Activated CD4-positive, CD25-positive, alpha-beta regulatory T cell treated with anti-CD3 and anti-CD28 coated beads, Interleukin-2, amount 50 U/mL, for 72 hours (primary cell): ENCODE data around the gene WDR88.
"Not testable (repeated sequence)": the region's sequence is repeated elsewhere in the genome, so short reads cannot be mapped to it uniquely, and the experiment has no call there.

Experiments used
- DNase-seq: peaks from one replicate; pipeline ENCODE4 v3.0.0; 2021

Gene WDR88

DNA sequence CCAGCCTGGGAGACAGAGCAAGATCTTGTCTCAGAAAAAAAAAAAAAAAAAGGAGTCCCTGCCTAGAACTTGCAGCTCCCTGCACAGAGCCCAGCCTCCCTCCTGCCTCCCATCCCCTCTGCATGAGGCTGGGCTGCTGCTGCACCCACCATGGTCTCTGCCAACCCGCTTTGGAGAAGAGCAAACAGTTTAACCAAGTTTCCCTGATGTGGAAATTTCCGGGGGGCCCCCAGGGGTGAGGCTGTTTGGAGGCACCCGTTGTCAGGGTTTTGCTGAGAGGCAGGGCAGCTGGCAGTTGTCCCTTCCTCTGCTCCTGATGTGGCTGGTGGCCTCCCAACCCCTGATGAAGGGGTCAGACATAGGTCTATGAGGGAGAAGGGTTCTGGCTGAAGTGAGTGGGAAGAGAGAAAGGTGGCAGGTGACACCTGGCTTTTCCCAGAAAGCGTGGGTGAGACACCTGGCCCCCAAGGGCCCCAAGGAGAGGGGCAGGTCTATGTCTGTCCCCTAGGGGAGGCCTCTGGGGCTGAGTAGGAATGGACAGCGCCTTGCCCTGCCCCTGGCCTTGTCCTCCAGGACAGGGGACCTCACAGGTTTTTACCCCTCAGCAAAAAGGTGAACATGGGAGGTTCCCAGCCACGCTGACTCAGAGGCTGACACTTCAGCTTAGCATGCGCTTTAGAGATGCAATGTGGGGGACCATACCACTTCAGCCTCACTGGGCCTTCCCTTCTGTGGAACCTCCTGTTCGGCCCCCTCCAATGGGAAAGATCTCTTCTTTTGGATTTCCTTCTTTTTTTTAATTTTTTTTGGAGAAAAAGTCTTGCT lies 67.7 kb downstream of the WDR88 start:
- no peak for DNase-seq

DNA sequence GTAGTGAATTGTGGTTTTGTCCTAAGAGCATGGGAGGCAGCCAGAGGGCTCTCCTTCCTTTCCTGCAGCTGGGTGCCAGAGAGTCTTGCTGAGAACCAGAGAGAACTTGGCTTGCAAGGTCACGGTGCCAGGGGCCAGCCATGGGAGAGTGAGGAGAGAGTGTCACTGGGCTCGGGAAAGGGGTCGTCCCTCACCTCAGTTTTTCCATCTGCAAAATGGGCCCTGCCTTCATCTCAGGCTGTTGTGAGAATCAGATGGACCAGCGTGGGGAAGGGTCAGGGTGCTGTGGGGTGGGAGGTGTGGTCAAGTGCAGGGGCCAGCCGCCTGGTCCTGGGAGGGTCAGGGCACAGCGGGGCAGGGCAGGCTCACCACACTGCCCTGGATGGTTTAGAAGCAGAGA lies 69.6 kb downstream of the WDR88 start:
- DNase-seq: no peak

DNA sequence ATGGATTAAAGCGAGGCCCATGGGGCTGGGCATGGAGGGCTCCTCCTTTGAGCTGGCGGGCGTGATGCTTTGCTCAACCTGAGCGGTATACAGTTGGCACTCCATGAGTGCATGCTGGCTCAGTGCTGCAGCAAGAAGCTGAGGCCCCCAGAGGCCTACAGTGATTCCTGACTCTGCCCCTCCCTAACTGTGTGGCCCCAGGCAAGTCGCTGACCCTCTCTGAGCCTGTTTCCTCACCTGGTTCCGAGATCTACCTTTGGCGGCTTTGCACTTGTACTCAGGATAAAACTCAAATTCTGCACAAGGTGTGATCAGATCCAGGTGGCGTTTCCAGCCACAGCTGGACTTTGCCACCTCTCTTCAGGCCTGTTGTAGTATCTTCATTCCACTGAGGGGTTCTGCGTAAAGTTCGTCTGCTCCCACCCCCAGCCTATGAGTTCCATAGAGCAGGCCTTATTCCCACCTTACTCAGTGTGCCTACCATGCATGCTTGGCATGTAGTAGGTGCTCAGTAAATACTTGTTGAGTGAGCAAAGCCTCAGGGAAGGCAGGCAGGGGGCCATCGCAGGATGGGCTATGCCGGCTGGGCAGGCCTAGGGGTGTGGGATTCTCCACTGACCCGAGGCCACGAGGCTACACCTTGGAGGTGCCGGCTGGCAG lies 70.1 kb downstream of the WDR88 start:
- no peak for DNase-seq

DNA sequence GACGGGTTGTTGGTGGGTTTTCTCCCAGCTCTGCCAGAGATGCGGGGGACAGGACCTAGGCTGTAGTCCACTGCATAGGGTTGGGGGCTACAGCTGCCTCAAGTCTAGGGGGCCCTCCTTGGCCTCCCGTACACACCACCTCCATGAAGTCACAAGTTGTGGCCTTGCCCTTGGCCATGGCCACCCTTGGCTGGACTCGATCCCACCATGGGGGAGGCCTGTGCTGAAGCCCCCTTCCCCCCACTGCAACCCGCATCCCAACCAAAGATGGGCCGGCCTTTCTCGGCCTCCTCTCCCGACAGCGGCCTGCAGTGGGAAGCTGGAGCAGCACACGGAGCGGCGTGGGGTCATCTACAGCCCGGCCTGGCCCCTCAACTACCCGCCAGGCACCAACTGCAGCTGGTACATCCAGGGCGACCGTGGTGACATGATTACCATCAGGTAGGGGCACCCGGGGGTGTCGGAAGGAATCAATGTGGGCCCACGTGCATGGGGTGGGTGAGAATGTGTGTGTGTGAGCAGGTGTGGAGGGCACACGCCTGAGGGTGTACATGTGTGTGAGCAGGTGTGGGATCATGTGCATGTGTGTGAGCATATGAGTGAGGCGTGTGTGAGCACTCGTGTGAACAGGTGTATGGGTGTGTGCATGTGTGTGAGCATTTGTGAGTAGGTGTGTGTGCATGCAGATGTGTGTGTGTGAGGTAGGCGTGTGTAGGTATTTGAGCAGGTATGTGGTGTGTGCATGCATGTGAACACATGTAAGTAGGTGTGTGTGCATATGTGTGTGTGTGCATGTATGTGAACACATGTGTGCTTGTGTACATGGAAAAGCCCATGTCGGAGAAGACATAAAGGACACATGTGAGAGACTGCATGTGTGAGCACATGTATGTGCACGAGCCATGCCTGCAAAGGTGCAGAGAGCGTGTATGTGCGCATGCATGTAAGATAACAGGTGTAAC lies 70.9 kb downstream of the WDR88 start:
- DNase-seq: no peak

DNA sequence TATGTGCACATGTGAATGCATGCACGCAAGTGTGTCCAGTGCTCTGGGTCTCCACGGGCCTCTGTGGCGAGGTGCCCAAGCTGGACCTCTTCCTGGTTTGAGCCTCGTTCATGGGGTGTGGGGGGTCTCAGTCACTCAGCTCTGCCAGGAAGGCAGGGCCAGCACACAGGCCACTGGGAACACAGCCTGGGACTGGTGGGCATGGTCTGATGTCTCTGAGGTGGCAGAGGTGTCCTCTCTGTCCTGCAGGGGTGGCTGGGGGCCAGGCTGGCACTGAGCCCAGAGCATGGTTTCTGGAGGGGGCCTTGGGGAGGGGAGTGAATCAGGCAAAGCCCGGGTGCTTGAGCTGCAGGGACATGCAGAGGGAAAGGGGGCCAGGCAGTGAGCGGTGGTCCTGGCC lies 71.6 kb downstream of the WDR88 start:
- no peak for DNase-seq

DNA sequence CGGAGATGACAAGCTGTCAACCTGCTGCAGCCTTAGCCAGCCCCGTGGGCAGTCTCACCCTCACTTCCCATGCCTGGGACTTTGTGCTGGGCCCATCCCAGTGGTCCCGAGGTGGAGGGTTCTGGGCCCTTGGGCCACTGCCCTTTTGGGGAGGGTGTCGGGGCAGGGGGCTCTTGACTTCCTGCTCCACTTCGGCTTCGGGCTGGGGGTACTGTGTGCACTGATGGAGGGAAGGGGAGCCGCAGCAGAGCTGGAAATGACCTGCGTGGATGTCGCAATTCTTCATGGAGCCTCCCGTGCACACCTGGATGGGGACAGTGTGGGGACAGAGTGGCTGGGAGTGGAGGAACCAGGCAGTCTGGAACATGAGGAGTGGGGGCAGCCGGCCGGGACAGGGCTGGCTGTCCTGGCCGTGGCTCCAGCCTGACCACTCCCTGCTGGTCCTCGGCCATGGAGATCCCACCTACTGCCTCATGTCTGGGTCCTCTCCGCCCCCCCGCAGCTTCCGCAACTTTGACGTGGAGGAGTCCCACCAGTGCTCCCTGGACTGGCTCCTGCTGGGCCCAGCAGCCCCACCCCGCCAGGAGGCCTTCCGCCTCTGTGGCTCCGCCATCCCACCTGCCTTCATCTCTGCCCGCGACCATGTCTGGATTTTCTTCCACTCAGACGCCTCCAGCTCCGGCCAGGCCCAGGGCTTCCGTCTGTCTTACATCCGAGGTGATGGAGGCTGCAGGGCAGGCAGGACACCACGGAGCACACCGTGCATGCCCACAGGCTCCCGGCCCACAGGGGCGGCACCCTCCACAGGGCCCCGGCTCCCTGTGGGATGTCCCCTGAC lies 72.4 kb downstream of the WDR88 start:
- DNase-seq: no peak

DNA sequence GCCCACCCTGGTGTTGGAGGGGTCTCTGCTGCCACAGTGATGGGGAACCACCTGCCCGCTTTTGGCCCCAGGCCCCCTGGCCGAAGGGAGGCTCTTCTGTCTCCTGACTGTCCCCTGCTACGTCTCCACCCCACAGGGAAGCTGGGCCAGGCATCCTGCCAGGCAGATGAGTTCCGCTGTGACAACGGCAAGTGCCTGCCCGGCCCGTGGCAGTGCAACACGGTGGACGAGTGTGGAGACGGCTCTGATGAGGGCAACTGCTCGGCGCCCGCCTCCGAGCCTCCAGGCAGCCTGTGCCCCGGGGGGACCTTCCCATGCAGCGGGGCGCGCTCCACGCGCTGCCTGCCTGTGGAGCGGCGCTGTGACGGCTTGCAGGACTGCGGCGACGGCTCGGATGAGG lies 73.2 kb downstream of the WDR88 start:
- no peak for DNase-seq

DNA sequence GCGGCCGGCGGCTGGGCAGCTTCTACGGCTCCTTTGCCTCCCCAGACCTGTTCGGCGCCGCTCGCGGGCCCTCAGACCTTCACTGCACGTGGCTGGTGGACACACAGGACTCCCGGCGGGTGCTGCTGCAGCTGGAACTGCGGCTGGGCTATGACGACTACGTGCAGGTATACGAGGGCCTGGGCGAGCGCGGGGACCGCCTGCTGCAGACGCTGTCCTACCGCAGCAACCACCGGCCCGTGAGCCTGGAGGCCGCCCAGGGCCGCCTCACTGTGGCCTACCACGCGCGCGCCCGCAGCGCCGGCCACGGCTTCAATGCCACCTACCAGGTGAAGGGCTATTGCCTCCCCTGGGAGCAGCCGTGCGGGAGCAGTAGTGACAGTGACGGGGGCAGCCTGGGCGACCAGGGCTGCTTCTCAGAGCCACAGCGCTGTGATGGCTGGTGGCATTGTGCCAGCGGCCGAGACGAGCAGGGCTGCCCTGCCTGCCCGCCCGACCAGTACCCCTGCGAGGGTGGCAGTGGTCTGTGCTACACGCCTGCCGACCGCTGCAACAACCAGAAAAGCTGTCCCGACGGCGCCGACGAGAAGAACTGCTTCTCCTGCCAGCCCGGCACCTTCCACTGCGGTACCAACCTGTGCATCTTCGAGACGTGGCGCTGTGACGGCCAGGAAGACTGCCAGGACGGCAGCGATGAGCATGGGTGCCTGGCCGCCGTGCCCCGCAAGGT lies 73.8 kb downstream of the WDR88 start:
- DNase-seq: no peak

DNA sequence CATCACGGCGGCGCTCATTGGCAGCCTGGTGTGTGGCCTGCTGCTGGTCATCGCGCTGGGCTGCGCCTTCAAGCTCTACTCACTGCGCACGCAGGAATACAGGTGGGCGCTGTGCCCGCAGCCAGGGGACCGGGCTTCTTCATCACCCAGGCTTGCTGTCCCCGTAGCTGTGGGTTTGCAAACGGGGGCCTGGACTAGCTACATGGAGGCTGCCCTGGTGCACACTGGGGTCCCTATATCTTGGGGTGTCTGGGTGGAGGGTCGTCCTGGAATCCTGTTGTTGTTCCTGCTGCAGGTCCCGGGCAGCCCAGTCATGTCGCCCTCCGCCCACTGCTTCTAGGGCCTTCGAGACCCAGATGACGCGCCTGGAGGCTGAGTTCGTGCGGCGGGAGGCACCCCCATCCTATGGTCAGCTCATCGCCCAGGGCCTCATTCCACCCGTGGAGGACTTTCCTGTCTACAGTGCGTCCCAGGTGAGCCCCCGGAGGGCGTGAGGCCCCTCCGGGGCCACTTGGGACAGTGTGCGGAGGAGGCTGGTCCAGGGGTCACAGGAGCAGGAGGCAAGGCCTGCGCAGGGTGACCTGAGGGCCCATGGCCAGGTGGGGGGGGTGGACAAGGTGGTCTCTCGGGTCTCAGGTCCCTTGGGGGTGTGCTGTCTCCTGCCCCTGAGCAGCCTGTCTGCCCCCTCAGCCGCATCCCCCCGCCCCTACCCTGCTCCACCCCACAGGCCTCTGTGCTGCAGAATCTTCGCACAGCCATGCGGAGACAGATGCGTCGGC lies 74.5 kb downstream of the WDR88 start:
- no peak for DNase-seq

DNA sequence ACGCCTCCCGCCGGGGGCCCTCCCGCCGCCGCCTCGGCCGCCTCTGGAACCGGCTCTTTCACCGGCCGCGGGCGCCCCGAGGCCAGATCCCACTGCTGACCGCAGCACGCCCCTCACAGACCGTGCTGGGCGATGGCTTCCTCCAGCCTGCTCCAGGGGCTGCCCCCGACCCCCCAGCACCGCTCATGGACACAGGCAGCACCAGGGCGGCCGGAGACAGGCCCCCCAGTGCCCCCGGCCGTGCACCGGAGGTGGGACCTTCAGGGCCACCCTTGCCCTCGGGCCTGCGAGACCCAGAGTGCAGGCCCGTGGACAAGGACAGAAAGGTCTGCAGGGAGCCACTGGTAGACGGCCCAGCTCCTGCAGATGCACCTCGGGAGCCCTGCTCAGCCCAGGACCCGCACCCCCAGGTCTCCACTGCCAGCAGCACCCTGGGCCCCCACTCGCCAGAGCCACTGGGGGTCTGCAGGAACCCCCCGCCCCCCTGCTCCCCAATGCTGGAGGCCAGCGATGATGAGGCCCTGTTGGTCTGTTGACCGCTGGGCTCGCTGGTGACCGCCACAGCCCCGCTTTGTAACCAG lies 75.2 kb downstream of the WDR88 start:
- DNase-seq: no peak

DNA sequence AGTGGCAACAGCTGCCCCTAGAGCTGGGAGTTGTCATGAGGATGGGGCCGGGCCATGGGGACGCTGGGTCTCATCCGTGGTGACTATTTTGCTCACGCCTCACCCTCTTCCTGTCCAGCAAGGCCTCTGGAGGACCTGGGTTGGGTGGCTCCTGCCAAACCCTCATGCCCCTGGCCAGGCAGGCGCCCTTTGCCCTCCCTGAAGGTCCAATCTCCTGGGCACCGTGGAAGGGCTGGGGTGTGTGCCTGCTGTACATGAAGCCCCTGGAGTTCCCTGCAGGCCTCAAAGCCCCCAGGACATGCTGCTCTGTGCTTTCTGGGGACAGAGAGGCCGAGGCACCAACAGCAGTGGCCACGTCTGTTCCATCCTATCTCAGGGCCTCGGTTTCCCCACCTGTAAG lies 76.0 kb downstream of the WDR88 start:
- DNase-seq: no peak

DNA sequence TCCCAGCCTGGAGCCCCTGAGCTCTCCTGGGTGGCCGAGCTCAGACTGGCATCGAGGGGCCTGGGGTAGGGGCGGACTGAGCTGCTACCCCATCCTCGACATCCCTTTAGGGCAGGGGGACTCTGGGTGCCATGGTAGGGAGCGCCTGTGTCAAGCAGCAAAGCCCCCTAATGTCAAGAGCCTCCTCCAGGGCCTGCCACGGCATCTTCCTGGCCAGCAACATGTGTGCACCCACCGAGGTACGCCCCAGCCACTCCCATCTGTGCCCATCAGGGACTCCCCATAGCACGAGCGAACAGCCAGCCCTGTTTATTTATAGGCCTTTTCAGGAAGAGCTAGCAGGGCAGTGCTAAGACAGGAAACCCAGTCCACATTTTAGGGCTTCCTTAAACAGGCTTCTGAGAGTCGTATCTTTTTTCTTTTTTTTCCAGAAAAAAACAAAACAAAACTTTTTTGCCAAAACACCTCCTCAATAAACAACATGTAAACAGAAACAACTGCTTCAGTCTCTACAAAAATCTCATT lies 76.5 kb downstream of the WDR88 start:
- DNase-seq: no peak

DNA sequence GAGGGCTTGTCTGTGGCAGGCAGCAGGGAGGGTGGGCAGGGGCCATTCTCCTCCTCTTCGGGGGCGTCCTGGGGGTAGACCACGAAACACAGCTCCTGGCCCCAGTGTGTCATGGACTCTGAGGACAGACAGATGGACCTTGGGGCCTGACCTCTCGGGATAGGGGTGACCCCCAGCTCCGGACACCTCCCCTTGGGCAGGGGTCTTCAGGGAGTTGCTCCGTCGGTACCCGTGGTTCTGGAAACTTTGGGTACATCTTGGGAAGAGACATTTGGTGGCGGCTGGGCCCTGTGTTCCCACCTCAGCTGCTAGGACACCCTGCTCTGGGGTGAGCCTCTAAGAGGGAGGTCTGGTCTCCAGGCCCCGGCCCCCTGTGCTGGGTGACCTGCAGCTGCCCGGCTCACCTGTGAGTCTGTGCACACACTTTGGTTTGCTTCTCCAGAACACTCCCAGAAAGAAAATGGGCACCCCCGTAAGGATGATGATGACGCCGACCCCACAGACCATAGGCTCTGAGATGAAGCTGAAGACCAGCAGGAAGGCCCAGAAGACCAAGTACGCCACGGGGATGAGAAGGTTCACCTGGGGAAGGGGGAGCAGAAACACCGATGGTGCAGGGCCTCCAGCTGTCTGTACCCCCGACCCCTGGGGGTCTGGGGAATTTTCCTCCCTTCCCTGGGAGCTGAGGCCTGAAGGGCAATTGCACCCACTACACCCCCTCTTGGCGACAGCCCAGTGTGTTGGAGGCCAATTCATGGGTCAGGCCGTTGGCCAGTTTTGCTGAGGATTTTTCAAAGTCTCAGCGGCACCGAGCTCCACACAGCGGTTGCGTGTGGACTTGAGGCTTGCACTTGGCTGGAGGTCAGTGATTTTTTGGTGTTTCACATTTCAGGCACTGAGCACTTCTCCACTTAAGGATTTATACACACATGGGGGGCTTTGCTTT lies 77.3 kb downstream of the WDR88 start:
- no peak for DNase-seq

DNA sequence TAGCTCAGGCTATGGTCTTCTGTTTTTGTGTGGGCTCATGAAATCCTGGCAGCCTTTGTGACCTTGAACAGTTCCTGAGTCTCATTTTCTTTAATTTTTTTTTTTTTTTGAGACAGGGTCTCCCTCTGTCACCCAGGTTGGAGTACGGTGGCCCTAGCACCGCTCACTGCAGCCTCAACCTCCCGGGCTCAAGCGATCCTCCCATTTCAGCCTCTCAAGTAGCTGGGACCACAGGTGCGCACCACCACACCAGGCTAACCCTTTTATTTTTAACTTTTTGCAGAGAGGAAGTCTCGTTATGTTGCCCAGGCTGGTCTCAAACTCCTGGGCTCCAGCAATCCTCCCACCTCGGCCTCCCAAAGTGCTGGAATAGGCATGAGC lies 77.9 kb downstream of the WDR88 start:
- not testable (repeated sequence) for DNase-seq

DNA sequence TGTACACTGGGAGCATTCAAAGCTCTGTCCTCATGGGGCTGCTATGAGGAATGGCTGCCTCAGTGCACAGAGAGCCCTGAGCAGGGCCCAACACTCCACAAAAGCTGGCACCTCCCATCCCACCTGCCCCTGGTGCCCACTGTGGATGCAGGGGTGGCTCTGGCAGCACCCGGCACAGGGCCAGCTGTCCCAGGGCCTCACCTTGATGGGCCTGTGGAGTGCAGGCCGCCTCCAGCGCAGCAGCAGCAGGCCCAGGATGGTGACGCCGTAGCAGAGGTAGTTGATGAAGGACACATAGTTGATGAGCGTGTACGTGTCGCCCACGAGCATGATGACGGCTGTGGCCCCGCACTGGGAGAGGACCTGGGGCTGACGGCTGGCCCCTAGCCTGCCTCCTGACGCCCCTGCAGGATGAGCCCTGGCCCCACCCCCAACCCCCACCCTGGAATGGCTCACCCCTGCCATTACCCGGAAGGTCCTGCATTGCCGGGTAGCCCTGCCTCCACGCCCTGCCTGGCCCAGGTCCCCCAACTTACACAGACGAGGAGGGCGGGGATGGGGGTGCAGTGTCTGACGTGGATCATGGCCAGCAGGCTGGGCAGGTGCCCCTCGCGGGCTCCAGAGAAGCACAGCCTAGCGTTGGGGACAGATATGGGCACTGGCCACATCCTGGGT lies 78.5 kb downstream of the WDR88 start:
- no peak for DNase-seq

DNA sequence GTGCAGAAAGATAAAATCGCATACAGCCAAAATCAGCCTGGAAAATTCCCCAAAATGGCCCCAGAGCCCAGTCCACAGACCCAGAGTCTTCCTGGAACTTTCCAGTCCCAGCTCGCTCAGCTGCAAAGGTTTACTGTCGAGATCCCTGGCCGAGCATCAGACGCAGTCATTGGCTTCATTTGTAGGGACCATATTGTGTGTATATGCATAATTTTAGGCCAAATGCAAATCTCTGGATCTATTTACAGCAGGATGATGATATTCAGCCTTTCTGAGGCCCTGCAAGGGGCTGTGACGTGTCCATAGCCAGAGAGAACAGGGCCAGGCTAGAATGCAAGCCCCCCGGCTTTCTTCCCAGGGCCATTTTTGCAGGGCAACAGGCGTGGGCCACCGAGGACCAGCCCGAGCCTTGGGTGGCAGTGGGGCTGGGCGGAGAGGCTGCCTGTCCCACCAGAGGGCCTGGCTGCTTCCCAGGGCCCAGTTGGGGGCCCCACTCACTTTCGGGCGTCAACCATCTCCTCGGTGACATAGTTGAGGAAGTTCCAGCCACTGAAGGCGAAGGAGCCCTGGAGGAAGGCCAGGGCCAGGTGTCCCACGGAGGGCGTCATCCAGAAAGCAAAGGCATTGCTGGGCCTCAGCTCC lies 80.0 kb downstream of the WDR88 start:
- no peak for DNase-seq

DNA sequence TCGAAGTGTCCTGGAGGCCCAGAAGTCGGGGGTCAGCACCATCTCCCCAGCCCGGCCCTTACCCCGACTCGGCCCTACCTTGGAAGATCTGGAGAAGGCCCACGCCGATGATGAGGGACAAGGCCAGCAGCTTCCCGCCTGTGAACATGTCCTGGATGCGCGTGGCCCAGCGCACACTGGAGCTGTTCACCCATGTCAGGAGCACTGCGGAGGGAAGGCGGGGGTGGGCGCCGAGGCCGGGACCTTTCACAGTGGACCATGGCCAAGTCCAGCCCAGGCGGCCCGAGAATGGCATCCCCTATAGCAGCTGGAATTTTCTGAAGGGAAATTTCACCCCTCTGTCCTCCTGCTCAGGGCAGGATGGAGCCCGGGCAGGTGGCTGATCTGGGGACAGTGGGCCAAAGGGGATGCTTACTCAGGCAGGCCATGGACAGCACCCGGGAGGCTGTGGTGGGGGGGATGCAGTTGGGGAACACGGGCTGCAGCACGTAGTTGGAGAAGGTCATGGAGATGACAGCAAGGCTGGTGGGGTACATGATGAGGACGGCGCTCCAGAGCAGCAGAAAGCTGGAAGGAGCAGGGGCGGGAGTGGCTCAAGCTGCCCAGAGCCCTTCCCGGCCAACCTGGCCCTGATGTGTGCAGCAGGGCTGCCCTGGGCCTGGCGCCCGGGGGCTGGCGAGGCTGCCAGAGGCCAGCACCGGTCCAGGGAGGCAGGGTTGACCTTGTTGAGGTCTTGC lies 80.7 kb downstream of the WDR88 start:
- no peak for DNase-seq
